ENCODE results near the gene KLF11. TPM values are rescaled to one million over a fixed set of nuclear protein-coding genes. Genes with fewer than 3 reads are reported as not detected.
A peak's percentile ranks its signal among the peaks of the same experiment; 100 is the strongest.

Gene KLF11
- total RNA-seq, 2 donors from 2014 or later = 18.8 to 30.6 TPM

- Histone ChIP-seq H3K27me3 (peaks cover 0 to 4% of the 10 kb centered on the region in 2 donors), H3K4me3 (no peak overlapping the region), H3K4me1 (peaks cover 0 to 8% of the 10 kb centered on the region in 2 donors), H3K9me3 (no peaks in the 10 kb centered on the region), H3K27ac (no peak overlapping the region), H3K36me3 (no peaks in the 10 kb centered on the region)
- TF ChIP-seq CTCF (IDR thresholded peaks at IDR 0.05) = no peak
- DNase-seq (ENCODE audit: low spot score) = no peak
These were observed 51.0 kb downstream of the KLF11 start for GRCh38 chr2:10094271-10094814.

- no peak overlapping the region for H3K27ac ChIP-seq
- H3K36me3 ChIP-seq = no peaks in the 10 kb centered on the region
- H3K27me3 ChIP-seq = peaks cover 0 to 4% of the 10 kb centered on the region in 2 donors
- H3K9me3 ChIP-seq = no peaks in the 10 kb centered on the region
- TF ChIP-seq CTCF (IDR thresholded peaks at IDR 0.05) = no peak
- no peak for DNase-seq (ENCODE audit: low spot score)
- no peak overlapping the region for H3K4me3 ChIP-seq
- H3K4me1 ChIP-seq = peaks cover 0 to 8% of the 10 kb centered on the region in 2 donors
These were observed 51.8 kb downstream of the KLF11 start for GRCh38 chr2:10095175-10095574.

GRCh38 chr2:10096641-10097040 lies 53.3 kb downstream of the KLF11 start:
- no peak overlapping the region for H3K4me3 ChIP-seq
- no peaks in the 10 kb centered on the region for H3K36me3 ChIP-seq
- TF ChIP-seq CTCF (IDR thresholded peaks at IDR 0.05) = no peak
- DNase-seq (ENCODE audit: low spot score) = no peak
- H3K27me3 ChIP-seq = peaks cover 0 to 3% of the 10 kb centered on the region in 2 donors
- H3K27ac ChIP-seq = no peak overlapping the region
- H3K4me1 ChIP-seq = peaks cover 0 to 9% of the 10 kb centered on the region in 2 donors
- no peaks in the 10 kb centered on the region for H3K9me3 ChIP-seq

- Histone ChIP-seq H3K9me3 (no peaks in the 10 kb centered on the region), H3K27me3 (no peaks in the 10 kb centered on the region), H3K4me3 (no peak overlapping the region), H3K36me3 (no peaks in the 10 kb centered on the region), H3K4me1 (peaks cover 0 to 10% of the 10 kb centered on the region in 2 donors), H3K27ac (no peak overlapping the region)
- peak; percentile 73 for DNase-seq (ENCODE audit: low spot score)
- peak; percentile 91 to 95 for TF ChIP-seq CTCF (IDR thresholded peaks at IDR 0.05)
These were observed 54.2 kb downstream of the KLF11 start for GRCh38 chr2:10097352-10098148.

GRCh38 chr2:10101491-10101890 lies 58.1 kb downstream of the KLF11 start:
- Histone ChIP-seq H3K27me3 (no peaks in the 10 kb centered on the region), H3K36me3 (no peaks in the 10 kb centered on the region), H3K27ac (peak overlapping the region in 1 of 2 donors; percentile 67), H3K4me1 (peaks cover 0 to 10% of the 10 kb centered on the region in 2 donors), H3K9me3 (no peaks in the 10 kb centered on the region), H3K4me3 (no peak overlapping the region)
- no peak for TF ChIP-seq CTCF (IDR thresholded peaks at IDR 0.05)
- no peak for DNase-seq (ENCODE audit: low spot score)
